GM21576 (cell line): ENCODE results near the gene ERCC1.
"Not testable (repeated sequence)": the region's sequence is repeated elsewhere in the genome, so short reads cannot be mapped to it uniquely, and the experiment has no call there.

Experiments used
- ATAC-seq: cut with Tn5 transposase; IDR thresholded peaks from one replicate; pipeline ENCODE4 v1.9.1; 2021; ENCODE audit warnings: mild to moderate bottlenecking, moderate library complexity; ENCODE audit not compliant: unreplicated experiment

ERCC1 gene

DNA sequence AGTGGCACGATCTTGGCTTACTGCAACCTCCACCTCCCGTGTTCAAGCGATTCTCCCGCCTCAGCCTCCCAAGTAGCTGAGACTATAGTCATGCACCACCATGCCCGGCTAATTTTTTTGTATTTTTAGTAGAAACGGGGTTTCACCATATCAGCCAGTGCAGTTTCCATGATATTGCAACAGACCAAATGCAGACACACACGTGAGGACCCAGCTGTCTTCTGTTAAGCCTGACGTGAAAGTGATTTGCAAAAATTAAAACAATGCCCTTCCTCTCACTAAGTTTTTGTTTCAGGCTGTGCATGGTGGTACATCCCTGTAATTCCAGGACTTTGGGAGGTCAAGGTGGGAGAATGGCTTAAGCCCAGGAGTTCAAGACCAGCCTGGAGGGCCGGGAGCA lies 7.3 kb upstream of the ERCC1 start:
- ATAC-seq = not testable (repeated sequence)

DNA sequence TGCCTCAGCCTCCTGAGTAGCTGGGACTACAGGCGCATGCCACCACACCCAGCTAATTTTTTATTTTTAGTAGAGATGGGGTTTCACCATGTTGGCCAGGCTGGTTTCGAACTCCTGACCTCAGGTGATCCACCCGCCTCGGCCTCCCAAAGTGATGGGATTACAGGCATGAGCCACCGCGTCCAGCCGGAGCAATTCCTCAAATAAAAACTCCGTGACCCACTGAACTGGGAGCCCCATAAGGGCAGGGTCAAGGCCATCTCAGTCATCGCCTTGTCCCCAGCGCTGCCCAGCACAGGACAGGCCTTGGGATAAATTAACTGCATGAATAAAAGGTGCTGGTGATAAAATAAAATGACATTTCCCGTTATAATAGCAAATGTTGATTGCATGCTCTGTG lies 6.2 kb upstream of the ERCC1 start:
- not testable (repeated sequence) for ATAC-seq

DNA sequence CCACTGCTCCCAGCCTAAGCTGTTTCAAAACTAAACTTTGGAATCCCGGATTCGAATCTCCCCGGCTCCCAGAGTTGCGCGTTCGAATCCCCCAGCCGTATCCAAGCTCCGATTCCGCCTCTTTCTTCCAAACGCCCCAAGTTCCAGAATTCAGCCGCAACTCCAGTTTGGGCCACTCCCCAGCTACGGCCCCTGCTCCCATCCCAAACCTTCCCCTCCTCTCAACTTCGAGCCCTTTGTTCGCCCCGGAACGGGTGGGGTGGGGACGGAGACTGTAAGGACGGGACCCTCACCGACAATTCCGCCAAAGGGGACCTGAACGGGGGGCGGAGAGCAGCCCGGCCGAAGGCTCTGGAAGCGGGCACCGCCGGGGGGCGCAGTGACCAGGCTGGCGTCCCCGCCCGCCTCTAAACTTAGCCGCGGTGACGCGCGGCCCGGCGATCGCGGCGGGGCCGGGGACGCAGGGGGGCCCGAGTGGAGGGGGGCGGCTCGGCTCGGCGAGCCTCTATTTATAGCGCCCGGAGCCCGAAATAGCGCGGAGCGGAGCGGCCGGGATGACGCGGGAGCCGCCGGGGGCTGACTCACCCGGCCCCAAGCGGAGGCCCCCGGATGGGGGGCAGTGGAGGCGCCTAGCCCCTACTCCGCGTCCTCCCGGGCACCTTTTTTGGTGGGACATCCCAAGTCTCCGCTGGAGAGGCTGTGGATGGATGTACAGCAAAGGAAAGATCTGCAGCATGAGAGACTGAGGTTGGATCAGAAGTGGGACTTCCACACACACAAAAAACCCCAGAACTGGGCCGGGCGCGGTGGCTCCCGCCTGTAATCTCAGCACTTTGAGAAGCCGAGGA lies 4.9 kb upstream of the ERCC1 start:
- no peak for ATAC-seq

DNA sequence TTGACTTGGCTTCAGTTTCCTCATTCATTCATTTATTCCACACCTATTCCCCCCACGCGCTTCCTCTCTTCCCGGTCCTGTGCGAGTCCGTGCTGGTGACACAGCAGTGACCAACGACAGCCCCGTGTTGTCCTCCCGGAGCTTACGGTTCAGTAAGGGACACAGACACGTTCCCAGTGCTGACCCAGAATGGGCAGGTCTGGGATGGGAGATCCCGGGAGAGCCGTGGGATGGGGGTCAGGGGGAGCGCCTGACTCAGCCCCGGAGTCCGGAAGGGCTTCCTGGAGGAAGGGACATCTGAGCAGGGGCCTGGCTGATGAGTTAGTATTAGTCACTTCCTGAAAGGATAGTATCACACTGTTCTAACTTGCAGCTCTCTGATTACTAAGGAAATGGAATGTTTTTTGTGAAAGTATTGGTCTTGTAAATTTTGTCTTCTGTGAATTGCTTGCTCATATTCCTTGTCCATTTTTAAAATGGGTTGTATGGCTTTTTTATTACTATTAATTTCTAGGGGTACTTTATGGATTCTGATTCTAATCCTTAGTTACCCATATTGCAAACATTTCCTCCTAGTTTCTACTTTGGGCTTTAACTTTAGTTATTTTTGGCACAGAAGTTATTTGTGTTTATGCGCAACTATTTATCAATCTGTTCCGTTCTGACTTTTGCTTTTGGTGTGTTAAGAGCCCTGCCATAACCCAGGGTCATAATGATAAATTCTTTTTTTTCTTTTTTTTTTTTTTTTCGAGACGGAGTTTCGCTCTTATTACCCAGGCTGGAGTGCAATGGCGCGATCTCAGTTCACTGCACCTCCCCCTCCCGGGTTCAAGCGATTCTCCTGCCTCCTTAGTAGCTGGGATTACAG lies 708 bp upstream of the ERCC1 start:
- peak; percentile 4 for ATAC-seq

DNA sequence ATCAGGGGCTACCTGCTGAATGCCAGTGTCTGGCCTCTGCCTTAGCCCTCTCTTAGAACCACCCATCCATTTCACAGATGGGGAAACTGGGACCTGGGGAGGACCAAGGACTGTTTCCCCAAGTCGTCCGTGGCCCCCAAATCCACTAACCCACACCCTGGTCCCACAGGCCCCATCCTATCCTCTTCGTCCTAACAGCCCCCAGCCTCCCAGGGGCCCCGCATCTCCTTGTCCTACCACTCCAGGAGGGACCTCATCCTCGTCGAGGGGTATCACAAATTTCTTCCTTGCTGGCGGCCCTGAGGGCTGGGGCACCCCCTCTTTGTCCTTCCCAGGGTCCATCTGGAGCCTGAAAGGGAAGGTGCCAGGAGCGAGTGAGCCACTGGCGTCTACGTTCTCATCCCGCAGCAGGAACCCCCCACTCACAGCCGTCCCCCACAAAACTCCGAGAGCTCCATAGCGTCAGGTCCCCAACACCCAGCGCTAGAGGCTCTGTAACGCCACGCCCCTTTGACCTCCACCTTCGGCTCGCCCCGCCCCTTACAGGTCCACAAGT lies 606 bp downstream of the ERCC1 start:
- ATAC-seq = no peak

DNA sequence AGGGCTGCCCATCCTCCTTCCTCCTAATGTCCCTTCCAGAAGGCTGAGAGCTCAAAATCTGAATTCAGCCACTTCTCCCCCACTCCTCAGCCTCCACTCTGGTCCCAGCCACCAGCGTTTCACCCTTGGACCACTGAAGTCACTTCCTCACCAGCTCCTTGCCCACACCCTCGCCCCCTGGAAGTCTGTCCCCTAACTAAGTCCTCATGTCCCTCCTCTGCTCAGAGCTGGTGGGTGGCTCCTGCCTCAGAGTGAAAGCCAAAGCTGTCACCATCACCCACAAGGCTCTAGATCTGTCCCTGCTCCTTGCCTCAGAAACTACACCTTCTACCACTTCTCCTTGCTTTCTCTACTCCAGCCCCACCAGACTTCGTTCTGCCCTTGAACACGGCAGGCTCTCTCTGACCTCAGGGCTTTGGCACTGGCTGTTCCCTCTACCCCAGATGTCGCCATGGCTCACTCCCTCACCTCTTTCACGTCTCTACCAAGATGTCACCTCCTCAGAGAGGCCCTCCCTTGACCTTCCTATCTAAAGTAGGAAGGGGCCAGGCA lies 1.7 kb downstream of the ERCC1 start:
- no peak for ATAC-seq

DNA sequence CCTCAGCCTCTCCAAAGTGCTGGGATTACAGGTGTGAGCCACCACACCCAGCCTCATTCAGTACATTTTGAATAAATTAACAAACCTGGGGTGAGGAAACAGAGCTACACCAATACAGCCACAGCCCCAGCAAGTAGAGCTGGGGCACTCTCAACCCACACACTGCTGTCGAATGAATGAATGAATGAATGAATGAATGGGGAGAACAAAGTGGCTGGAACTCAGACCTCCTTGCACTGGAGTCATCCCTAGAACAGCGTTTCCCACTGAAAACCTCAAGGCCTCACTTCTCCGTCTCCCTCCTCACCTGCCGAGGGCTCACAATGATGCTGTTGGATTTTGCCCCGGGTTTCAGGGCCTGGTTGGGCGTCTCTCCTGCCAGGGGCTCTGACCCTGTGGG lies 2.8 kb downstream of the ERCC1 start:
- no peak for ATAC-seq

DNA sequence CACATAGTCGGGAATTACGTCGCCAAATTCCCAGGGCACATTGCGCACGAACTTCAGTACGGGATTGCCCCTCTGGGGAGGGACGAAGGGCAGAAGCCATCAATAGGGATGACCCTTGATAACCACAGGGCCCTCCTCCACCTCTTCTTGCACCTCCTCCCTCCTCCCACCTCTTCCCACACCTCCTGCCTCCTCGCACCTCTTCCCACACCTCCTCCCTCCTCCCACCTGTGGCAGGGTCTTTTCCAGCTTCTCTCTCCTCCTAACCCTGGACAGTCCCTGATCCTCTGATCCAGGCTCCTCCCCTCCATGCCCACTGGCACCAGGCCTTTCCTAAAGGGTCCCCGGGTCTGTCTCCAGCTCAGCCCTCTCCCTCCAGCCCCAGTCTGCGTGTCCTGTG lies 3.4 kb downstream of the ERCC1 start:
- ATAC-seq = no peak

DNA sequence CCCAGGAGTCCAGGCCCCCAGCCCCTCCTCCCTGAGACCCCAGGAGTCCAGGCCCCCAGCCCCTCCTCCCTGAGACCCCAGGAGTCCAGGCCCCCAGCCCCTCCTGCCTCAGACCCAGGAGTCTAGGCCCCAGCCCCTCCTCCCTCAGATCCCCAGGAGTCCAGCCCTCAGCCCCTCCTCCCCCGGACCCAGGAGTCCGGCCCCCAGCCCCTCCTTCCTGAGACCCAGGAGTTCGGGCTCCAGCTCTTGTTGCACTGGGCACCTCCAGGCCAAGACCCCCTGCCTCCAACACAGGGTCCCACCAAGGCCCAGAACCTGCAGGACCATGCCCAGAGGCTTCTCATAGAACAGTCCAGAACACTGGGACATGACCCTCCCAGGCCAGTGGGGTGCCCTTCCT lies 3.8 kb downstream of the ERCC1 start:
- no peak for ATAC-seq

DNA sequence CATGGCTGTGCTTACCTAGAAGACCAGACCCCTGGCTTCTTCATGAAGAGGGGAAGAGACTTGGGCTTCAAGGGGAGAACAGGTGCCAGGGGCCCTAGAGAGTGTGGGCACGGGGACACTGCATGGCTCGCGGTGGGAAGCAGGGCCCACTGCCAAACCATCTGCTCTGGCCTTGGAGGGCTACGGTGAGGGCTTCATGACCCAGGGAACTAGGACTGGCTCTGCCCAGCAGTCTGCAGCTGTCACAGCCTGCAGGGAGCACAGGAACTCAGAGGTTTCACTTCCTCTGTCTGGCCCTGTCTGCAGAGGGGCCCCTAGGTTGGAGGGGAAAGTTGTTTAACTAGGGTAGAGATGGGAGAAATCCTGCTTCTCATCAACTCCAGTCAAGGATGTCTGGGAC lies 4.3 kb downstream of the ERCC1 start:
- peak; percentile 47 for ATAC-seq

DNA sequence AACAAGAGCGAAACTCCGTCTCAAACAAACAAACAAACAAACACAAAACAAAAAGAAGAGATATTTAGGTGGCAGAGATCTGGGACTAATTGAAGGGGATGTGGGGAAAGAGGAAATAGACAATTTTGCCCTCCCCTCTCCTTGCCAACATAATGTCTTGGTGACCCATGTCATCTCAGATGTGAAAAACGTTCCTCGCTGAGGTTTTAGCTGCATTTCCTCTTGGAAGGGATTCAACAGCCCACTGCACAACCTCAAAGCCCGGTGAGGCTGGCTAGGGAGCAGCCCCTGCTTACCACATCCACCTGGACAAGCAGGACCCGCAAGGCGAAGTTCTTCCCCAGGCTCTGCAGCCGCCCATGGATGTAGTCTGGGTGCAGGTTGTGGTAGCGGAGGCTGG lies 4.9 kb downstream of the ERCC1 start:
- no peak for ATAC-seq

DNA sequence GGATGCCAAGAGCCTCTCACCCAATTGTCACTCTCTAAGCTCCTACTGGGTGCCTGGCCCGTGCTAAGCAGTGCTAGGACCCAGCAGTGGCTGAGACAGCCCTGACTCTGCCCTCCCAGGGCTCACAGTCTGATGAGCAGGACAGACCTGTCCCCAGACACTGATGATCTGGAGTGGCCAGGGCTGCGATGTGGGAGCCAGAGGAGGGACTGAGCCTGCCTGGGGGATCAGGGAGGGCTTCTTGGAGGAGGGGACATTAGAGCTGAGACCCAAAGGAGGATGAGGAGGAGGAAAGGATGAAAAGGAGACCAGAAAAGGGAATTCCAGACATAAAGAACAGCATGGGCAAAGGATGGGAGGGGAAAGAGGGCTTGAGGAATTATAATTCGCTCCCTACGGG lies 6.6 kb downstream of the ERCC1 start:
- ATAC-seq = no peak

DNA sequence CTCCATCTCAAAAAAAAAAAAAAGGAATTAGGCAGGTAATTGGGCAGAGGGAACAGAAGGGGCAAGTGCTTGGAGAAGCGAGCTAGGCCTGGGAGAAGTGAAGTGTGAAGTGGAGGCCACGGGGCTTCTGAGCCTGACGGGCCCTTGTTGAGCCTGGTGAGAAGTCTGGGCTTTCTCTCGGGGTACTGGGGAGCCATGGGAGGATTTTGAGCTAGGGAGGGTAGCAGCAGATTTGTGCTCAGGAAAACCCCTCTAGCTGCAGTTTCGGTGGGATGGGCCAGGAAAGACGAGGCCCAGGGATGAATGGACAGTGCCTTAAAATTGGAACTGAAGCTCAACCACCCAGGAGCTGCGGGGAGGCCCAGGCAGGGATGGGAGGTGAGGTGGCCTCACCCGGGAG lies 9.2 kb downstream of the ERCC1 start:
- ATAC-seq = no peak

DNA sequence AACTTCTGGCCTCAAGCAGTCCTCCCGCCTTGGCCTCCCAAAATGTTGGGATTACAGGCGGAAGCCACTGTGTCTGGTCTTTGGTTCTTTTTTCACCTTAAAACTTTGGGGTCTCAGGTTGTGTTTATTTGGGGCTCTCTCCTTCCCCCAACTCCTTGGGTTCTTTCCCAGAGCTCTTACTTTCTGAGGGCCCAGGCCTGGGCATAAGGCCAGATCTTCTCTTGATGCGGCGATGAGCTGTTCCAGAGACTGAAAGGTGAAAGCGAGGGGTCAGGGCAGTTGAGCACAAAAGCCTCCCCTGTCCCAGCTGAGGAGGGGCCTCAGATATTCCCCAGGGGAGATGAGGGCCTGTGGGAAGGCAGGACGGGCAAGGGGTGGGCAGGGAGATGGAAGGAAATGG lies 10.2 kb downstream of the ERCC1 start:
- no peak for ATAC-seq

DNA sequence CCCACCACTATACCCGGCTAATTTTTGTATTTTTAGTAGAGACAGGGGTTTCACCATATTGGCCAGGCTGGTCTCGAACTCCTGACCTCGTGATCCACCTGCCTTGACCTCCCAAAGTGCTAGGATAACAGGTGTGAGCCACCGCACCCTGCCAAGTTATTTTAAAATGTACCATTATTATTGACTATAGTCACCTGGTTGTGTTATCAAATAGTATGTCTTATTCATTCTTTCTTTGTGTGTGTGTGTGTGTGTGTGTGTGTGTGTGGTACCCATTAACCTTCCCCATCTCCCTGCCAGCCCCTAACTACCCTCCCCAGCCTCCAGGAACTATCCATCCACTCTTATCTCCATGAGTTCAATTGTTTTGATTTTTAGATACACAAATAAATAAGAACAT lies 13.4 kb downstream of the ERCC1 start:
- ATAC-seq = not testable (repeated sequence)

DNA sequence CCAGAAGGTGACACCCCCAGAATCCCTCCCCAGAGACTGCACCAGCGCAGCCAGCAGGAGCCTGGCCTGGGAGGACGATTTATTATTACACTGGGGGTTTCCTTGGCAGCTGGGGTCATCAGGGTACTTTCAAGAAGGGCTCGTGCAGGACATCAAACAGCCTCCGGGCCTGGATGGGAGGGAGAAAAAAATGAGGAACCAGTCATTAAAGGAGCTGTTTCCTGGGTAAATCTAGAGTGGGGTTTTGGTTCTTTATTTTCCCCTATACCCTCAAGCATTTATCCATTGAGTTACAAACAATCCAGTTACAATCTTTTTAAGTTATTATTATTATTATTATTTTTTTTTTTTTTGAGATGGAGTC lies 14.2 kb downstream of the ERCC1 start:
- ATAC-seq = no peak

DNA sequence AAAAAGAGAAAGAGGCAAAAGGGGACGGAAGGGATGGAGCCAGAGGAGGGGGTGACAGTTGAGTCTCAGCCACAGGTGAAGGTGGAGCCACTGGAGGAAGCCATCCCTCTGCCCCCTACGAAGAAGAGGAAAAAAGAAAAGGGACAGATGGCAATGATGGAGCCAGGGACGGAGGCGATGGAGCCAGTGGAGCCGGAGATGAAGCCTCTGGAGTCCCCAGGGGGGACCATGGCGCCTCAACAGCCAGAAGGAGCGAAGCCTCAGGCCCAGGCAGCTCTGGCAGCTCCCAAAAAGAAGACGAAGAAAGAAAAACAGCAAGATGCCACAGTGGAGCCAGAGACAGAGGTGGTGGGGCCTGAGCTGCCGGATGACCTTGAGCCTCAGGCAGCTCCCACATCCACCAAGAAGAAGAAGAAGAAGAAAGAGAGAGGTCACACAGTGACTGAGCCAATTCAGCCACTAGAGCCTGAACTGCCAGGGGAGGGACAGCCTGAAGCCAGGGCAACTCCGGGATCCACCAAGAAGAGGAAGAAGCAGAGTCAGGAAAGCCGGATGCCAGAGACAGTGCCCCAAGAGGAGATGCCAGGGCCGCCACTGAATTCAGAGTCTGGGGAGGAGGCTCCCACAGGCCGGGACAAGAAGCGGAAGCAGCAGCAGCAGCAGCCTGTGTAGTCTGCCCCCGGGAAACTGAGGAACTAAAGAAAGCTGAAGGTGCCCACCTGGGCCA lies 14.7 kb downstream of the ERCC1 start:
- no peak for ATAC-seq

DNA sequence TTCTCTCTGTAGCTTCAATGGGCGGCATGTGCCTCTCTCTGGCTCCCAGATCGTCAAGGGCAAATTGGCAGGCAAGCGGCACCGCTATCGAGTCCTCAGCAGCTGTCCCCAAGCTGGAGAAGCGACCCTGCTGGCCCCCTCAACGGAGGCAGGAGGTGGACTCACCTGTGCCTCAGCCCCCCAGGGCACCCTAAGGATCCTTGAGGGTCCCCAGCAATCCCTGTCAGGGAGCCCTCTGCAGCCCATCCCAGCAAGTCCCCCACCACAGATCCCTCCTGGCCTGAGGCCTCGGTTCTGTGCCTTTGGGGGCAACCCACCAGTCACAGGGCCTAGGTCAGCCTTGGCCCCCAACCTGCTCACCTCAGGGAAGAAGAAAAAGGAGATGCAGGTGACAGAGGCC lies 15.6 kb downstream of the ERCC1 start:
- no peak for ATAC-seq

DNA sequence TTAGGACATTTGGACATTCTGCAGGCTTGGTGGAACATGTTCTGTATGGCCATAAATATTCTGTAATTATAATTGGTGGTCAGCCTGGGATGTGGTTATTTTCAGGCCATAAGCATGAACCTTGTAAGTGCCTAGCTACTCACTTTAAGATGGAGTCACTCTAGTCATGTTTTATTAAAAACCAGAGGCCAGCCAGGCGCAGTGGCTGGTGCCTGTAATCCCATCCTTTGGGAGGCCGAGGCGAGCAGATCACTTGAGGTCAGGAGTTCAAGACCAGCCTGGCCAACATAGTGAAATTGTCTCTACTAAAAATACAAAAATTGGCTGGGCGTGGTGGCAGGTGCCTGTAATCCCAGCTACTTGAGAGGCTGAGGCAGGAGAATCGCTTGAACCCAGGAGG lies 16.1 kb downstream of the ERCC1 start:
- ATAC-seq = not testable (repeated sequence)

DNA sequence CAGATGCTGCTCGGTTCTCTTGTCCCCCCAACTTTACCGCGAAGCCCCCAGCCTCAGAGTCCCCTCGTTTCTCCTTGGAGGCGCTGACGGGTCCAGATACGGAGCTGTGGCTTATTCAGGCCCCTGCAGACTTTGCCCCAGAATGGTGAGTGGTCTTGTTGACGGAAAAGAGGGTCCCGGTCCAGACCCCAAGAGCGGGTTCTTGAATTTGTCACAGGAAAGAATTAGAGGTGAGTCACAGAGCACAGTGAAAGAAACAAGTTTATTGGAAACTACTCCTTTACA lies 16.7 kb downstream of the ERCC1 start:
- ATAC-seq = no peak
